Stimulated activated CD4-positive, alpha-beta T cell treated with anti-CD3 and anti-CD28 coated beads, Interleukin-1b, Interleukin-23, amount 100 ng/mL, for 1 hour (primary cell): ENCODE results near the gene POTEE.
"Not testable (repeated sequence)": the region's sequence is repeated elsewhere in the genome, so short reads cannot be mapped to it uniquely, and the experiment has no call there.

ENCODE experiments used
- DNase-seq, 2 donors: peaks; one replicate each; pipeline ENCODE4 v3.0.0-alpha.2; 2020; ENCODE audit warnings: low read depth in 2 of 2

POTEE gene

DNA sequence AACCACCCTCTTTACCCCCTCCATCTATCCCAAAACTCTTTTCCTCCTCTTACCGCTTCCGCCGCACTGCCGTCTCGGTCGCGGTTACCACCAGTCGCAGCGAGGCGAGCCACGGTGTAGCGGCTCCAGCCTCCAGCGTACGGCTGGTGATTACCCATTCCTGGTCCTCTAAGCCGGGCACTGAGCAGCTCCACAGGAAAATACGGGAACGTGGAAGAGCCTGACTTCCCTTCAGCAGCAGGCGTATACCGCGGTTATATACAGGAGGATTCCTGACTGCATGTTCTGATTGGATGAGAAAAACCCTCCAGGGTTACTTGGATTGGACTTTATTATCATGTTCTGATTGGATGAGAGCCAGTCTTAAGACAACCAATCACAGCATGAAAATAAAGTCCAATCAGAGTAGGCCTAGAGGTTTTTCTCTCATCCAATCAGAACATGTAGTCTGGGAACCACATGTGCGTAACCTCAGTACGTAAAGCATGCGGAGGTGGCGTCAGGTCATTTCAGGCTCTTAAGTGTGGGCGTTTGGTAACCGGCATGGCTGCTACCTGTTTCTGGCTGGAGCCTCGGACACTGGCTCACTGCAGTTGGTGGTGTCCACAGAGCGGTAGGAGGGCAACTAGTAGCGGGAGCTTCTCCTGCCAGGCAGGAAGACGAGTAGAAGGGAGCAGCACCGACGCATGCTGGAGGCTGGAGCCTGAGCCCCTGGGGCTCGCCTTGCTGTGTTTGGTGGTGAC is at the start of gene POTEE:
Gene POTEE (plus strand): TSS at position 507 of the 743 bp plus-strand sequence. CDS start 8,867 bp downstream, outside the sequence.
- not testable (repeated sequence) for DNase-seq

DNA sequence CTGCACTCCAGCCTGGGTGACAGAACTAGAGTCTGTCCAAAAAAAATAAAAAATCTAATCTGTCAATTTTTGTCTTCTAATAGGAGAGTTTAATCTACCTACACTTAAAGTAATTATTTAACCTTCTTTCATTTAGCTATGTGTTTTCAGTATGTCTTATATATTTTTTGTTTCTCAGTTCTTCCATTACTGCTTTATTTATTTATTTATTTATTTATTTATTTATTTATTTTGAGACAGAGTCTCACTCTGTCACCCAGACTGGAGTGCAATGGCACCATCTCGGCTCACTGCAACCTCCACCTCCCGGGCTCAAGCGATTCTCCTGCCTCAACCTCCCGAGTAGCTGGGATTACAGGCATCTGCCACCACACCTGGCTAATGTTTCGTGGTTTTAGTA is 43.8 kb upstream of the POTEE start:
- DNase-seq: not testable (repeated sequence)

GRCh38 chr2:131168538-131168937 is 40.8 kb upstream of the POTEE start:
- no peak for DNase-seq

GRCh38 chr2:131178050-131178449 is 31.3 kb upstream of the POTEE start:
- not testable (repeated sequence) for DNase-seq

GRCh38 chr2:131178721-131179418 is 30.5 kb upstream of the POTEE start:
- not testable (repeated sequence) for DNase-seq

DNA sequence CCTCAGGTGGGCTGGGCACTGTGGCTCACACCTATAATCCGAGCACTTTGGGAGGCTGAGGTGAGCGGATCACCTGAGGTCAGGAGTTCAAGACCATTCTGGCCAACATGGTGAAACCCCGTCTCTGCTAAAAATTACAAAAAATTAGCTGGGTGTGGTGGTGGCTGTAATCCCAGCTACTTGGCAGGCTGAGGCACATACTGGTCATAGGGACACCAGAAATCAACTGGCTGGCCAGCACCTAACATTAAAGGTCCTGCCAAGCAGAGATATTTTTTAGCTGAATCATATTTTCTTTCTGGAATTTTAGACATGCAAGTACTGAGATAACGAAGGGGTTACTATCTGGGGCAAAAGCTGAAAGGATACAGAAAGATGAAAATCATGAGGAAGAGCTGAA is 27.9 kb upstream of the POTEE start:
- DNase-seq: not testable (repeated sequence)

- DNase-seq: not testable (repeated sequence)
Observed at GRCh38 chr2:131193421-131193820, 15.9 kb upstream of the POTEE start.

DNA sequence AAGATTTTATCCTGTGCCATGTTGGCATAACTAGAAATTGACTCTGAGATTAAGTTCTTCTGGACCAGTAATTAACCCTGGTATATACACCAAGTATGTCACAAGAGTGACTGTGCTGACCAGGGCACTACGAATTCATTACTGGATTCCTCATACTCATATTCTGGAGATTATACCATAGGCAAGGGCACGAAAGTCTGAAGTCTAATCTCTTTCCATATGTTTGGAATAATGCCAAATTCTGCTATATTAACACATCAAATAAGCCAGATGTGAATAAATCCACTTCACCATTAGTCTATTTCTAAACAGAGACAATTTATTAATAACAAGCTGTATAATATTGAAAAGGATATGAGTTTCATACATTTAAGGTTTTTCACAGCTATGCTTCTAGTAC is 13.2 kb upstream of the POTEE start:
- not testable (repeated sequence) for DNase-seq

DNA sequence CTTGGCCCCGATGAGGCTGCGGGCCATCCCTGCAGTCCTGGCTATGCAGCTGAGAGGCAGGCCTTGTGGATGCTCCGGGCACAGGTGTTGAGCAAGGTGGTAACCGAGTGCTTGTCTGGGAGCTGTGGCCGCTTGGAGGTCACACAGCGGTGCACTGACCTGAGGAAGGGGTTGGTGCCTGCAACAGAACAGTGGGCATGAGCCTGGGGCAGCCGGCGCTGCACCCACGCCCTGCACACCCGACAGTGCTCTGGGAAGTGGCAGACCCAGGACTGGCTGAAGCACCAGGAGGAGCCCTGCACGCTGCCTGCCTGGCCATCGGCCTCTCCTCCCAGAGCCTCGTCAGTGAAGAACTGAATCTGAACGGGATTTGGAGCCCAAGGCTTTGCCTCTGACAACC is 8.2 kb upstream of the POTEE start:
- no peak for DNase-seq

- not testable (repeated sequence) for DNase-seq
Observed at GRCh38 chr2:131207839-131208238, 1.5 kb upstream of the POTEE start.

DNA sequence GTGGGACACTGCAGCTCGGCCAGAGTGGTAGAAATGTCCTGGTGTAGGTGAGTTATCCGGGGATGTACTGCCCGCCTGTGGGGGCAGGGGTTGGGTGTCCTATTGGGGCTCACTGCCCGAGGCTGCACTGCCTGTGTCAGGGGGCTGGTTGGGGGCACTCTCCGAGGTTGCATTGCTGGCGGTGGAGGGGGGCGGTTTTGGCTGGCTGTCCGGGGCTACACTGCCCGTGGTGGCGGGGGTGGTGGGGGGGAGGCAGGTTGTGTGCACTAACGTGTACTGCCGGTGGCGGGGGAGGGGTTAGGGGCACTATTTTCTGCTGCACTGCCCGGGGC is 403 bp downstream of the POTEE start:
- not testable (repeated sequence) for DNase-seq

GRCh38 chr2:131210434-131211211 is 1.3 kb downstream of the POTEE start:
- not testable (repeated sequence) for DNase-seq

GRCh38 chr2:131217238-131217986 is 8.1 kb downstream of the POTEE start:
- not testable (repeated sequence) for DNase-seq

GRCh38 chr2:131235543-131236449 is 26.5 kb downstream of the POTEE start:
- not testable (repeated sequence) for DNase-seq
